NCI-H2029 treated with DMSO at 0.1 percent for 48 hours (cell line): ENCODE measurements around the gene GPR161.

ENCODE experiments used
- DNase-seq: peaks from one replicate; lab custom pipeline; 2025; lab: John Stamatoyannopoulos, UW

Gene GPR161

DNA sequence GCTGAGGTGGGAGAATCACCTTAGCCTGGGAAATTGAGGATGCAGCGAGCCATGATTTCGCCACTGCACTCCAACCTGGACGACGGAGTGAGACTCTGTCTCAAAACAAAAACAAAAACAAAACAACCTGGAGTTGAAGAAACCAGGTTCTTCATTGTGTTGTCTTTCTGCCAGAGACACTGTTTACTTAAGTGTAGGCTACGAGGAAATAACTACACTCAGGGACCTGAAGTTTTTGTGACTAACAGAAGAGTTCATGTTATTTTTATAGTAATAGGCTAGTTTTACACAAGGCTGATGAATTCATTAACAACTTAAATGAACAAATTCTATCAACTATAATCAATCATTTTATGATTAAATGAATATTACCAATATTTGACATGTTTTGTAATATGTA lies 101.4 kb downstream of the GPR161 start:
- no peak for DNase-seq

DNA sequence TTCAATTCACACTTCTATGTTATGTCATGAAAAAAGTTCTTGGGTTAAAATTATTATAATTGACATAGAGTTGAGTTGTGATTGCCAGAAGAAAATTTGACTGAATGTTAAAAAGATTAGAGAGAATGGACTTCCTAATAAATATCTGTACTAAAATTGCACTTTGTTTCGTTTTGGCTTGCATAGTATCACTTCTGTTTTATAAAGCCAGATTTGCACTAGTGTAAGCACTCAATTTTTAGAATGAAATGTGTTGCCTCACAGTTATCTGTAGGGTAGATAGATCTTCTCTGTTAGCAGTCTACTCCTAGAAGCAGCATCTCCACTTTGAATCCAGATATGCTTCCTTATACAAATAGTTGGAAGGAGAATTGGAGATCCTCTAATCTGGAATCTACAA lies 104.7 kb downstream of the GPR161 start:
- DNase-seq: no peak

GRCh38 chr1:168031627-168032026 lies 105.1 kb downstream of the GPR161 start:
- no peak for DNase-seq

DNA sequence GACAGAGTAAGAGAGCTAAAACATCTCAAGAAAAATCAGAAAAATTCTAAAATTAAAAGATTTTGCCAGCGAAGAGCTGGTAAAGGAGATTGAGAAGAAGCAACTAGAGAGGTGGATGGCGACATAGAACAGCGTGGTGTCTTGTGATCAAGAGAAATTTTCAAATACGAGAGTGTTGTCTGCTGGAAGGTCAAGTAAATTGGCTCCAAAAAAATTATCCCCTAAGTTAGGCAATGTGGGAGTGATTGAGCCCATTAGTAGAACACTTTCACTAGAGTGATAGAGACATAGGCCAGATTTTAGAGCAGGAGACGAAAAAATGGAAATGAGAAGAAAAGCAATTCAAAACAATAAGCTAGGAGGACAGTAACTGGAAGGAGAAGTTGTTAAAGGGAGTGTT lies 105.5 kb downstream of the GPR161 start:
- no peak for DNase-seq
